Activated CD4-positive, alpha-beta T cell treated with anti-CD3 and anti-CD28 coated beads, Interleukin-2, amount 10 ng/mL, durations not matched to agents 24 days and 14 days (primary cell): ENCODE results near the gene METTL22. TPM values are rescaled to one million over a fixed set of nuclear protein-coding genes. Genes with fewer than 3 reads are reported as not detected.

Experiments used
- DNase-seq: peaks from one replicate; pipeline ENCODE4 v3.0.0; 2022
- H3K27ac Mint-ChIP-seq: one replicate; pipeline ENCODE4 v1.8.0; 2022; ENCODE audit warnings: mild to moderate bottlenecking, mixed read lengths
- H3K27me3 Mint-ChIP-seq: one replicate; pipeline ENCODE4 v1.8.0; 2022; ENCODE audit warnings: mixed read lengths
- H3K36me3 Mint-ChIP-seq: one replicate; pipeline ENCODE4 v1.8.0; 2022; ENCODE audit warnings: low read depth, mild to moderate bottlenecking, mixed read lengths
- H3K4me1 Mint-ChIP-seq: one replicate; pipeline ENCODE4 v1.8.0; 2021; ENCODE audit warnings: mixed read lengths
- H3K4me3 Mint-ChIP-seq: one replicate; pipeline ENCODE4 v1.8.0; 2022; ENCODE audit warnings: mild to moderate bottlenecking, moderate library complexity, mixed read lengths
- H3K9me3 Mint-ChIP-seq: one replicate; pipeline ENCODE4 v1.8.0; 2021; ENCODE audit warnings: mixed read lengths
- intact Hi-C: fragments of 100-400 bp; cut with micrococcal nuclease; formaldehyde crosslinking; loops from one replicate; pipeline ENCODE4 v1.15.1; 2023
- total RNA-seq: library from RNA; stranded (reverse); gene quantifications from 2 replicates; pipeline ENCODE4 v1.2.3, GENCODE V29; 2022

The METTL22 gene
- total RNA-seq, 1 donor from 2014 or later = 38.4 TPM

GRCh38 chr16:8689686-8690085, 68.2 kb downstream of the METTL22 start:
- Mint-ChIP-seq H3K27ac (no peak overlapping the region), H3K27me3 (no peaks in the 10 kb centered on the region), H3K36me3 (peaks cover 10% of the 10 kb centered on the region), H3K9me3 (peaks cover 17% of the 10 kb centered on the region), H3K4me1 (no peaks in the 10 kb centered on the region), H3K4me3 (no peak overlapping the region)
- DNase-seq = no peak
- intact Hi-C loops = no loop called here

GRCh38 chr16:8691728-8692127, 70.2 kb downstream of the METTL22 start:
- Mint-ChIP-seq H3K36me3 (peaks cover 10% of the 10 kb centered on the region), H3K27ac (no peak overlapping the region), H3K4me3 (no peak overlapping the region), H3K4me1 (no peaks in the 10 kb centered on the region), H3K27me3 (no peaks in the 10 kb centered on the region), H3K9me3 (peaks cover 17% of the 10 kb centered on the region)
- intact Hi-C loops = no loop called here
- no peak for DNase-seq

- no peaks in the 10 kb centered on the region for H3K4me1 Mint-ChIP-seq
- H3K27ac Mint-ChIP-seq = no peak overlapping the region
- no peak overlapping the region for H3K4me3 Mint-ChIP-seq
Observed at GRCh38 chr16:8694795-8695728, 73.6 kb downstream of the METTL22 start.

GRCh38 chr16:8696880-8697279, 75.4 kb downstream of the METTL22 start:
- peaks cover under 1% of the 10 kb centered on the region for H3K36me3 Mint-ChIP-seq
- H3K27me3 Mint-ChIP-seq = no peaks in the 10 kb centered on the region
- H3K27ac Mint-ChIP-seq = no peak overlapping the region
- no peak for DNase-seq
- H3K9me3 Mint-ChIP-seq = no peaks in the 10 kb centered on the region
- H3K4me1 Mint-ChIP-seq = no peaks in the 10 kb centered on the region
- H3K4me3 Mint-ChIP-seq = no peak overlapping the region
- intact Hi-C loops = no loop called here

More at GRCh38 chr16:8694795-8695728, 73.6 kb downstream of the METTL22 start:
- intact Hi-C loops = no loop called here
- no peaks in the 10 kb centered on the region for H3K27me3 Mint-ChIP-seq
- no peak for DNase-seq
- peaks cover 2% of the 10 kb centered on the region for H3K36me3 Mint-ChIP-seq
- peaks cover 5% of the 10 kb centered on the region for H3K9me3 Mint-ChIP-seq

GRCh38 chr16:8697965-8698364, 76.5 kb downstream of the METTL22 start:
- Mint-ChIP-seq H3K36me3 (no peaks in the 10 kb centered on the region), H3K27me3 (no peaks in the 10 kb centered on the region), H3K9me3 (no peaks in the 10 kb centered on the region), H3K27ac (no peak overlapping the region), H3K4me1 (no peaks in the 10 kb centered on the region), H3K4me3 (no peak overlapping the region)
- DNase-seq = no peak
- intact Hi-C loops = no loop called here

Other genes starting within 250 kb of the METTL22 start
- not detected in 2 replicates for gene TMEM114, start 31.2 kb upstream of the METTL22 start, total RNA-seq
- 5.0 and 5.9 TPM in 2 replicates for gene ABAT, start 52.9 kb downstream of the METTL22 start, total RNA-seq
- 19.3 and 20.4 TPM in 2 replicates for gene TMEM186, start 175.9 kb downstream of the METTL22 start, total RNA-seq
- 74.1 and 74.9 TPM in 2 replicates for gene PMM2, start 176.1 kb downstream of the METTL22 start, total RNA-seq
- gene CARHSP1, start 247.3 kb downstream of the METTL22 start, total RNA-seq = 67.7 and 73.3 TPM in 2 replicates